Caco-2 (cell line): ENCODE data around the gene MMP17. TPM values are rescaled to one million over a fixed set of nuclear protein-coding genes. Genes with fewer than 3 reads are reported as not detected.
"Not testable (repeated sequence)": the region's sequence is repeated elsewhere in the genome, so short reads cannot be mapped to it uniquely, and the experiment has no call there.

ENCODE experiments used
- BruUV-seq: library from RNA; stranded (reverse); fragments of 400-500 nt; replicated peaks from 2 replicates; lab custom pipeline; 2021; lab: Mats Ljungman, UMichigan
- CTCF ChIA-PET: fragments of 300-600 bp; sonication (Branson Sonifier 250); formaldehyde crosslinking; loops from one replicate; lab custom pipeline; 2022; ENCODE audit warnings: antibody characterized with exemption; lab: Charles Lee
- POLR2A ChIA-PET: fragments of 300-600 bp; sonication (Branson Sonifier 250); formaldehyde crosslinking; loops from one replicate; lab custom pipeline; 2022; ENCODE audit warnings: antibody characterized with exemption; lab: Charles Lee
- DNase-seq, 2 experiments: peaks; one replicate each; pipeline versions ENCODE4 v3.0.0 to v3.0.0-alpha.2; 2020 to 2022
- H3K27me3 ChIP-seq: replicated peaks from 2 replicates; pipeline ENCODE4 v1.6.0; 2011; ENCODE audit warnings: low read length; ENCODE audit not compliant: control insufficient read depth, insufficient read depth
- H3K36me3 ChIP-seq: 2 replicates; pipeline ENCODE4 v1.5.1; 2011; ENCODE audit warnings: low read length; ENCODE audit not compliant: control insufficient read depth, insufficient read depth
- H3K4me1 ChIP-seq: fragments of 250-450 bp; sonication (Bioruptor Pico); 2 replicates; pipeline ENCODE4 v1.5.1; 2020; ENCODE audit warnings: mild to moderate bottlenecking
- H3K4me3 ChIP-seq: 2 replicates; pipeline ENCODE4 v1.5.1; 2011; ENCODE audit warnings: low read depth, mild to moderate bottlenecking, control low read depth, low read length
- H3K9me3 ChIP-seq: fragments of 250-450 bp; sonication (Bioruptor Pico); 2 replicates; pipeline ENCODE4 v1.5.1; 2020; ENCODE audit warnings: mild to moderate bottlenecking, moderate library complexity
- H3K27ac Mint-ChIP-seq: one replicate; pipeline ENCODE4 v1.8.0; 2022; ENCODE audit warnings: mixed read lengths; ENCODE audit not compliant: unreplicated experiment
- H3K27me3 Mint-ChIP-seq: one replicate; pipeline ENCODE4 v1.8.0; 2022; ENCODE audit warnings: mixed read lengths; ENCODE audit not compliant: insufficient read depth, unreplicated experiment
- H3K36me3 Mint-ChIP-seq: one replicate; pipeline ENCODE4 v1.8.0; 2022; ENCODE audit warnings: mild to moderate bottlenecking, mixed read lengths; ENCODE audit not compliant: insufficient read depth, unreplicated experiment
- H3K4me1 Mint-ChIP-seq: one replicate; pipeline ENCODE4 v1.8.0; 2022; ENCODE audit warnings: low read depth, mixed read lengths; ENCODE audit not compliant: unreplicated experiment
- H3K4me3 Mint-ChIP-seq: one replicate; pipeline ENCODE4 v1.8.0; 2022; ENCODE audit warnings: mild to moderate bottlenecking, moderate library complexity, mixed read lengths; ENCODE audit not compliant: unreplicated experiment
- H3K9me3 Mint-ChIP-seq: one replicate; pipeline ENCODE4 v1.8.0; 2022; ENCODE audit warnings: mixed read lengths; ENCODE audit not compliant: unreplicated experiment
- intact Hi-C: fragments of 100-400 bp; cut with micrococcal nuclease; formaldehyde crosslinking; loops from one replicate; pipeline ENCODE4 v1.10.0; 2022; ENCODE audit not compliant: unreplicated experiment
- total RNA-seq: library from RNA; stranded (reverse); gene quantifications from 2 replicates; pipeline ENCODE4 v1.2.3, GENCODE V29; 2022
- TF ChIP-seq, protein P1 (sequence below), 2 experiments: fragments of 200-600 bp in 1 of 2; IDR thresholded peaks; 1 replicate in 1 of 2; 2 replicates in 1 of 2; pipeline versions ENCODE4 v1.5.1 to v1.8.0; 2011 to 2022; ENCODE audit warnings: antibody characterized with exemption in 1 of 2, control low read depth in 1 of 2, inconsistent platforms in 1 of 2, low read depth in 1 of 2, low read length in 1 of 2, mild to moderate bottlenecking in 1 of 2, moderate library complexity in 1 of 2; ENCODE audit not compliant: insufficient read depth in 1 of 2, severe bottlenecking in 1 of 2, unreplicated experiment in 1 of 2

Gene MMP17
- total RNA-seq, 1 experiment from 2014 or later = 4.6 TPM

DNA sequence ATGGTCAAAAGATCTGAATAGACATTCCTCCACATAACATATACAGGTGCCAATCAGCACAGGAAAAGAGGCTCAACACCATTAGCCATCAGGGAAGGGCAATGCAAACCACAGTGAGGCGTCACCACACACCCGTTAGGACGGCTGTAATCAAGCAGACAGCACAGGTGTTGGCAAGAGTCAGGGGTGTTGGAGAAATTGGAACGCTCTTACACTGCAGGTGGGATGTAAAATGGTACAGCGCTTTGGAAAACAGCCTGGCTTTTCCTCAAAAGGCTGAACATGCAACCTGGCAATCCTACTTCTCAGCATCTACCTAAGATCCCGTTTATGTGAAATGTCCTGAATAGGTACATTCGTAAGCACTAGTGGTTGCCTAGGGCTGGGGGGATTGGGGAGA is 21.5 kb upstream of the MMP17 start:
- no peak for DNase-seq
- H3K4me3 Mint-ChIP-seq = no peak overlapping the region
- CTCF ChIA-PET = no interaction called here
- POLR2A ChIA-PET = no interaction called here
- no TSS peak for BruUV-seq
- H3K4me1 Mint-ChIP-seq = no peaks in the 10 kb centered on the region
- no peaks in the 10 kb centered on the region for H3K9me3 Mint-ChIP-seq
- TF ChIP-seq, protein P1, sequence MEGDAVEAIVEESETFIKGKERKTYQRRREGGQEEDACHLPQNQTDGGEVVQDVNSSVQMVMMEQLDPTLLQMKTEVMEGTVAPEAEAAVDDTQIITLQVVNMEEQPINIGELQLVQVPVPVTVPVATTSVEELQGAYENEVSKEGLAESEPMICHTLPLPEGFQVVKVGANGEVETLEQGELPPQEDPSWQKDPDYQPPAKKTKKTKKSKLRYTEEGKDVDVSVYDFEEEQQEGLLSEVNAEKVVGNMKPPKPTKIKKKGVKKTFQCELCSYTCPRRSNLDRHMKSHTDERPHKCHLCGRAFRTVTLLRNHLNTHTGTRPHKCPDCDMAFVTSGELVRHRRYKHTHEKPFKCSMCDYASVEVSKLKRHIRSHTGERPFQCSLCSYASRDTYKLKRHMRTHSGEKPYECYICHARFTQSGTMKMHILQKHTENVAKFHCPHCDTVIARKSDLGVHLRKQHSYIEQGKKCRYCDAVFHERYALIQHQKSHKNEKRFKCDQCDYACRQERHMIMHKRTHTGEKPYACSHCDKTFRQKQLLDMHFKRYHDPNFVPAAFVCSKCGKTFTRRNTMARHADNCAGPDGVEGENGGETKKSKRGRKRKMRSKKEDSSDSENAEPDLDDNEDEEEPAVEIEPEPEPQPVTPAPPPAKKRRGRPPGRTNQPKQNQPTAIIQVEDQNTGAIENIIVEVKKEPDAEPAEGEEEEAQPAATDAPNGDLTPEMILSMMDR (IDR thresholded peaks at IDR 0.05; ENCODE audit: insufficient read depth in 1 of 2, low read depth in 1 of 2, low read length in 1 of 2, severe bottlenecking in 1 of 2, unreplicated experiment in 1 of 2) = no peak
- no peaks in the 10 kb centered on the region for H3K9me3 ChIP-seq
- no peaks in the 10 kb centered on the region for H3K36me3 ChIP-seq
- H3K4me1 ChIP-seq = no peaks in the 10 kb centered on the region
- no peak overlapping the region for H3K4me3 ChIP-seq
- intact Hi-C loops = no loop called here
- no peaks in the 10 kb centered on the region for H3K36me3 Mint-ChIP-seq
- H3K27ac Mint-ChIP-seq = no peak overlapping the region
- no peaks in the 10 kb centered on the region for H3K27me3 ChIP-seq
- no peaks in the 10 kb centered on the region for H3K27me3 Mint-ChIP-seq

DNA sequence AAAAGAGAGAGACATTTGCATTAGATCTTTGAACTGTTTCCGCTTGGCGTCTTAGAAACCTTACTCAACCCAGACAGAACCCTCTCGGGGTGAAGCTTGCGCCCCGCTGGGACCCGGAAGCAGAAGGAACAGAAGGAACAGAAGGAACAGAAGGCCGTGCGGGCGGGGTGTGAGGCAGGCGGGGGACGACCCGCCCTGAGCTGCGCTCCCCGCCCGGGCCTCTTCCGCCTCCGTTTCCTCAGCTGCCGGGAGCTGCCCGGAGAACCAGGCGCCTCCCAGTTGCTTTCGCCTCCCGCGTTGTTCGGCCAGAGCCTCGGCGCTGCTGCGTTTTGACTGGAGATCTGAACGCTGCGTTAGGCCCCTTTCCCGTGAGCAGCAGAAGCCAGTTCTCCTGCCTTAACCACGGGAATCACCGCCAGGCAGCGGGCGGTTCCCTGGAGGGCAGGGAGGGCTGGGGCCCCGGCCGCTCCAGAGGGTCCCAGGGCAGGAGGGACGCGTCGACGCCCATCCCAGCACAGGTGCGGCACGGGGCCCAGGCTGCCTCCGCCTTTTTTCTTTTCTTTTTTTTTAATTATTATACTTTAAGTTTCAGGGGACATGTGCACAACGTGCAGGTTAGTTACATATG is 19.3 kb upstream of the MMP17 start:
- no peaks in the 10 kb centered on the region for H3K36me3 ChIP-seq
- ChIA-PET CTCF (no interaction called here), POLR2A (no interaction called here)
- intact Hi-C loops = no loop called here
- H3K9me3 ChIP-seq = peaks cover 10% of the 10 kb centered on the region
- peak overlapping the region; percentile 32 for H3K4me3 ChIP-seq
- TF ChIP-seq, protein P1 (IDR thresholded peaks at IDR 0.05; ENCODE audit: insufficient read depth in 1 of 2, low read depth in 1 of 2, low read length in 1 of 2, severe bottlenecking in 1 of 2, unreplicated experiment in 1 of 2) = no peak
- H3K27ac Mint-ChIP-seq = no peak overlapping the region
- DNase-seq = no peak
- H3K27me3 Mint-ChIP-seq = no peaks in the 10 kb centered on the region
- no peaks in the 10 kb centered on the region for H3K27me3 ChIP-seq
- H3K4me1 ChIP-seq = no peaks in the 10 kb centered on the region
- H3K4me1 Mint-ChIP-seq = no peaks in the 10 kb centered on the region
- BruUV-seq = no TSS peak
- H3K4me3 Mint-ChIP-seq = peak overlapping the region; percentile 57
- no peaks in the 10 kb centered on the region for H3K36me3 Mint-ChIP-seq
- H3K9me3 Mint-ChIP-seq = peaks cover 10% of the 10 kb centered on the region

DNA sequence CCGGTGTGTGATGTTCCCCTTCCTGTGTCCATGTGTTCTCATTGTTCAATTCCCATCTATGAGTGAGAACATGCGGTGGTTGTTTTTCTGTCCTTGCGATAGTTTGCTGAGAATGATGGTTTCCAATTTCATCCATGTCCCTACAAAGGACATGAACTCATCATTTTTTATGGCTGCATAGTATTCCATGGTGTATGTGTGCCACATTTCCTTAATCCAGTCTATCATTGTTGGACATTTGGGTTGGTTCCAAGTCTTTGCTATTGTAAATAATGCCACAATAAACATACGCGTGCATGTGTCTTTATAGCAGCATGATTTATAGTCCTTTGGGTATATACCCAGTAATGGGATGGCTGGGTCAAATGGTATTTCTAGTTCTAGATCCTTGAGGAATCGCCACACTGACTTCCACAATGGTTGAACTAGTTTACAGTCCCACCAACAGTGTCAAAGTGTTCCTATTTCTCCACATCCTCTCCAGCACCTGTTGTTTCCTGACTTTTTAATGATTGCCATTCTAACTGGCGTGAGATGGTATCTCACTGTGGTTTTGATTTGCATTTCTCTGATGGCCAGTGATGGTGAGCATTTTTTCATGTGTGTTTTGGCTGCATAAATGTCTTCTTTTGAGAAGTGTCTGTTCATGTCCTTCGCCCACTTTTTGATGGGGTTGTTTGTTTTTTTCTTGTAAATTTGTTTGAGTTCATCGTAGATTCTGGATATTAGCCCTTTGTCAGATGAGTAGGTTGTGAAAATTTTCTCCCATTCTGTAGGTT is 18.5 kb upstream of the MMP17 start:
- H3K36me3 ChIP-seq, H3K4me1 Mint-ChIP-seq, BruUV-seq, POLR2A ChIA-PET, CTCF ChIA-PET, intact Hi-C loops, H3K9me3 ChIP-seq, H3K27me3 Mint-ChIP-seq, H3K27me3 ChIP-seq, DNase-seq, H3K27ac Mint-ChIP-seq, H3K4me1 ChIP-seq, H3K36me3 Mint-ChIP-seq, H3K4me3 Mint-ChIP-seq, H3K4me3 ChIP-seq: not testable (repeated sequence)
- H3K9me3 Mint-ChIP-seq = peaks cover 11% of the 10 kb centered on the region
